Activated CD4-positive, alpha-beta T cell treated with anti-CD3 and anti-CD28 coated beads, Interleukin-2, Interleukin-6, amounts not matched to agents 100 ng/mL and 50 ng/mL, durations not matched to agents 16 hours and 8 hours (primary cell): ENCODE measurements around the gene CDH22.

Experiments used
- DNase-seq: peaks from one replicate; pipeline ENCODE4 v3.0.0-alpha.2; 2020

Gene CDH22

GRCh38 chr20:46322641-46323040, 14.3 kb upstream of the CDH22 start:
- no peak for DNase-seq

DNA sequence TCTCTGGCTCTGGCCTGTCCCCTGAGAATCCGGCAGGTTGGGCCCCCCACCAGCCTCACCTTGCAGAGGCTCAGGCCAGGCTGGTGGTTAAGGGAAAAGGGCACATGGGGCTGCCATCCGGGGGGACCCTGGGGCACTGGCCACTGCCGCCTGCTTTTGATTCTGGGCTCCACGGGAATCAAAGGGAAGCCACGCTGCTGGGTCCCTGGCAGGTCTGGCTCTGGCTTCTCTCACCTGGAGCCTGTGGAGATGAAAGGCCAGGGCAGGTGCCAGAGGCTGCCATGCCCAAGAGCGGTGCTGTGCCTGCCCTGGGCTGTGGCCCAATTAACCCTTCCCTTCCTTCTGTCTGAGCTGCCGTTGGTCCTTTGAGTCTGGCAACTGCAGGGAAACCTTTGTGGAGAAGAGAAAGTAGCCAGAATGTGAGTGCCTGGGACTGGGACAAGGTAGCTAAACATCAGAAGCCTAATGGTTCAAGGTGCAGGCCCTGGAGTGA, 9.4 kb upstream of the CDH22 start:
- no peak for DNase-seq

GRCh38 chr20:46316984-46317684, 8.8 kb upstream of the CDH22 start:
- DNase-seq, result no peak

DNA sequence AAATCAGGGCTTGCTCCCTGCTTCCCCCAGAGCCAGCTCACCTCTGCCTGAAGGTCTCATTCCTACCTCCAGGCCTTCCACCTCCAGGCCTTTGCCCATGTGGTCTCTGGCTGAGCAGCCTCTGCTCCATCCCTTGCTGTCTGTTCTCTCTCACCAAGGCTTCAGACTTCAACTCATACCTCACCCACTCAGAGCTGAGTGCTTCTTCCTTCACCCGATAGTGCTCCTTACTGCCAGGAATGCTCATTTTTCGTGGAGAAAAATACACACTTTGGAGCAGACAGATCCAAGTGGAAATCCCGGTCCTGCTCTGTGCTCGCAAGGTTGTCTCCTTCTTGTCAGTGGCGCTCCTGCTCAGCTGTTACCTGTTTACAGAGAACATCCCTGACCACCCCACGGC, 7.0 kb upstream of the CDH22 start:
- no peak for DNase-seq

- no peak for DNase-seq
Measured at GRCh38 chr20:46312945-46313861, 4.9 kb upstream of the CDH22 start.

GRCh38 chr20:46312075-46312944, 4.0 kb upstream of the CDH22 start:
- peak; percentile 14 for DNase-seq

DNA sequence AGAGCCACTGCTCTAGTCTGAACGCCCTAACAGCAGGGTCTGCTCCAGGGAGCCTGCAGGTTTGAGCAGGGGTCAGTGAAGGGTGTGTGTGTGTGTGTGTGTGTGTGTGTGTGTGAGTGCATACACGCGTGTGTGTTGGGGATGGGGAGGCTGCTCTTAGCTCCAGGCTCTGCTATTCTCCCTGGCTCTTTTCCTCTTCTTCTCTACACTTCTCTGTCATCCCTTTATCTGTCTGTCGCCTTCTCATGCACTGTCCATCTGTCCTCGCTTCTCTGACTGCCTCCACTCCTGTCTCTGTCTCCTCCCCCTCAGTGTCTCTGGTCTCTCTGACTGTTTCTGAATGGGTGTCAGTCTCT, 3.4 kb upstream of the CDH22 start:
- DNase-seq, result no peak

DNA sequence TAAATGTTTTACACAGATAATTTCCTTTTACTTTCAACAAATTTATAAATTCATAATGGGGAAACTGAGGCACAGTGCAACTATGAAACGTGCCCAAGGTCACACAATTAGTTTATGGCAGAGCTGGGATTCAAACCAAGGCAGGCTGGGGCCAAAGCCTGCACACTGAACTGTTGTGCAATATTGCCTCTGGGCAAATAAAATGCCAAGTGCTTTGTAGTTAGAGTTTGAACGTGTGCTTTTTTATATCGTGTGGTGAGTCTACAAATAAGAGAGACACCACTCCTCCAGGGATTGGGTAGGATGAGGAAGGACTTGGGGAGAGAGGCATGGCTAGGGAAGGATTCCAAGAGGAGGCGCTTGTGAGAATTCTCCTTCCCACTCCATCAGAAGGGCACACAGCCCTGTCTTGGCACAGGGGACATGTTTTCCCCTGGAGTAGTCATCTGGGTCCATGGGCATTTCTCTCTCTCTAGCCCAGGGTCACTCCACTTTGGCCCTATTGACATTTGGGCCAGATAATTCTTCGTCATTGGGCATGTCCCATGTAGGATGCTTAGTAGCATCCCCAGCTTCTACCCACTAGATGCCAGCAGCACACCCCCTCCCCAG, 2.8 kb upstream of the CDH22 start:
- DNase-seq, result no peak

- DNase-seq, result no peak
Measured at GRCh38 chr20:46309945-46310344, 1.6 kb upstream of the CDH22 start.

GRCh38 chr20:46307999-46308257, 370 bp downstream of the CDH22 start:
- no peak for DNase-seq

- DNase-seq, result peak; percentile 80
Measured at GRCh38 chr20:46307139-46307998, 929 bp downstream of the CDH22 start.

- no peak for DNase-seq
Measured at GRCh38 chr20:46306743-46307138, 1.6 kb downstream of the CDH22 start.

GRCh38 chr20:46305973-46306360, 2.3 kb downstream of the CDH22 start:
- no peak for DNase-seq

DNA sequence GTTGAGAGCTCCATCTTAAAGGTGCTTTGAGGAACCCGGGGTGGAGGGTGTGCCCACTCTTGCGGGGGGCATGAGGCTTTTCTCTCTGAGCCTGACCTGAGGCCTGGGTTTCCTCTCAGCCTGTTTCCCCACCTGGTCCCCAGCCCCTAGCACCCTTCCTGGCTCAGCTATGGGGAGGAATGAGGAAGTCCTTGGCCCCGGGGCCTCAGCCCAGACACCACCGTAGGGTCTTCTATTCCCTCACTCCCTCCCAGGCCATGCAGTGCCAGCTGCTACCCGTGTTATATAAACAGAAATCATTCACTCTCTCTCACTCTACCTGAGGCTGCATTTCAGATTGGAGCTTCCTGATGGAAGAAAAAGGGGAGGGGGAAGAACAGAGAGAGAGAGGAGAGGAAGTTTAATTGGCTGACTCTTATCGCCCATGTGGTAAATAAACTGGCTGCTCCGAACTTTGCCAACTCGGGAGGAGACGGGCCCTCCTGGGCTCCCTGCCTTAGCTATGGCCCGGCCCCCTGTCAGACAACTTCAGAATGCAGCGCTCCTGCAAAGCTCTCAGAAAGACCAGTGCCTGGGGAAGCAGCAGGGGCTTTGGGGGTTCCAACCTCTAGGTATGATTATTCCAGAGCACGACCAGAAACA, 2.8 kb downstream of the CDH22 start:
- no peak for DNase-seq

DNA sequence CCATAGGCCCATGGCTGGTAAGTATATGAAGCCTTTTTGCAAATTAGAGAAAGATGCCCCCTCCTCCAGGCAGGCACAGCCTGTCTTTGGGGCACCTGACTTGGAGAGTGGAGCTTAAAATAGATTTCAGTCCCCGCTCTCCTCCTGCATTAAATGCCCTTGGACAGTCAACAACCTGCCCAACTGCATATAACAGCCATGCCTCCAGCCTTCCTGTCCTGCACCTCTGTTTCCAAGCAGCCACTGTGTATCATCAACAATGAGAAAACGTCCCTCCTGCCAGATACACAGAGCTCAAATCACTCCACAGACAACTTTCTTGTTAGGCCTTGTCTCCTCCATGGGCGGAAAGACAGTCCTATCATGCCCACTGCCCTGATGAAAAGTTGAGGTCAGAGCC, 3.4 kb downstream of the CDH22 start:
- DNase-seq, result no peak

- no peak for DNase-seq
Measured at GRCh38 chr20:46304361-46304760, 3.9 kb downstream of the CDH22 start.

GRCh38 chr20:46303176-46303956, 4.9 kb downstream of the CDH22 start:
- DNase-seq, result no peak

- DNase-seq, result no peak
Measured at GRCh38 chr20:46302106-46302505, 6.2 kb downstream of the CDH22 start.

- DNase-seq, result no peak
Measured at GRCh38 chr20:46300281-46300680, 8.0 kb downstream of the CDH22 start.

- DNase-seq, result no peak
Measured at GRCh38 chr20:46299078-46299477, 9.2 kb downstream of the CDH22 start.

- DNase-seq, result no peak
Measured at GRCh38 chr20:46298374-46298773, 9.9 kb downstream of the CDH22 start.
